HG02943 (cell line): ENCODE measurements around the gene PID1.

Experiments
- ATAC-seq: cut with Tn5 transposase; IDR thresholded peaks from one replicate; pipeline ENCODE4 v1.9.1; 2021; ENCODE audit warnings: mild to moderate bottlenecking, low read depth, moderate library complexity; ENCODE audit not compliant: unreplicated experiment

Gene PID1

GRCh38 chr2:229270551-229271410, at the start of gene PID1:
Gene PID1, minus strand, starts transcription at chr2:229271287. Its CDS starts 244 bp downstream, at chr2:229271043.
- no peak for ATAC-seq

GRCh38 chr2:229319558-229319957, 48.5 kb upstream of the PID1 start:
- no peak for ATAC-seq

DNA sequence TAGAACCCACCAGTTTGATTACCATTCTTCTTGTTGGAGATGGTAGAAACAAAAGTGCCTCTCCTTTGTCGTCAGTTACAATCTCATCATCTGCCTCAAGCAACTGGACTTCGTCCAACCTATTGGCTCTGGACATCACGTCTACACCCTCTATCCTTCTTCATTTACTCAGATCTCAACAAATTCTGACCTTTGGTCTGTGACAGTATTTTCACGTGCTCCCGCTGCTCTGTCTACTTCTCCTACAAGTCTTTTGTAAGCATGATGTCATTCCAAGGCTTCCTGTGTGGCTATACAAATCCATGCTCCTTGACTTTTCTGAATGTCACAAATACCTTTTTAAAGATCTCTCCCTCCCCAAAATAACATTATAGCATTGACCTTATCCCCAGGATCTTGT, 43.0 kb upstream of the PID1 start:
- no peak for ATAC-seq

GRCh38 chr2:229313591-229313990, 42.5 kb upstream of the PID1 start:
- ATAC-seq: no peak

GRCh38 chr2:229301237-229301636, 30.1 kb upstream of the PID1 start:
- ATAC-seq: no peak

- ATAC-seq: no peak
These were observed 29.7 kb upstream of the PID1 start for GRCh38 chr2:229300790-229301189.

DNA sequence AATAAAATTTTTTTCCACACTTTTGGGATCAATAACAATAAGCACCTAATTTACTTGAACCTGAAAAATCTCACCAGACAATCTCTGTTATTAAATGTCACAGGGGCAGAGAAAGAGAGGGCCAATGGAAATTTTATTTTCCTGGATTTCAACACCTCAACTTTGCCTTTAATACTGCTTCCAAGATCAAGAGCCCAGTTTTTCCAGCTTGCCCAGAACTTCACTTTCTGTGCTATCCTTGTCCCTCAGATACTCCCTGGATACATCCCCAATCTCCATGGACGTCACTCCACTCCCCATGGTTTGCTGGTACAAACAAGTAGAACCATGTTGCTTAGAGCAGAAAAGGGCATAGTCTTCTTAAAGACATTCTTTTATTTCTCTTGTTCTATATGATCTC, 29.3 kb upstream of the PID1 start:
- ATAC-seq: no peak

DNA sequence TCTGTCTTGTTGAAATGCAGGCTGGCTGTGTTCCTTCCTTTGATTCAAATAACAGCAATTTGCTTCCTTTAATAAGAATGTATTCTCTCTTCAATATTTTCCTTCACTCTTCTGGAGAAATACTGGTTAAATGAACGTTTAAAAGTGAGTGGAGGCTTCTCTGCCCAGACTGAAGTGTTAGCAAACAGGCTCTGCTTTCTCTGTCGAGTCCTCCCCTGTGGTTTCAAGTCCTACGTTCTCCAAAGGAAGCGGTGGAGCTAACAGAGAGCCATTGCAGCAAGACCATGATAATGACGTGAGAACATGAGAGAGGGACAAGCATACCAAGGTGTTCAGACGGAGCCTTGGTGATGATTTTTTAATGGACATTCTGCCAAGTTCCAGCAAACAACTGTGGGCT, 26.2 kb upstream of the PID1 start:
- no peak for ATAC-seq

- ATAC-seq: no peak
These were observed 25.4 kb upstream of the PID1 start for GRCh38 chr2:229296536-229296935.

DNA sequence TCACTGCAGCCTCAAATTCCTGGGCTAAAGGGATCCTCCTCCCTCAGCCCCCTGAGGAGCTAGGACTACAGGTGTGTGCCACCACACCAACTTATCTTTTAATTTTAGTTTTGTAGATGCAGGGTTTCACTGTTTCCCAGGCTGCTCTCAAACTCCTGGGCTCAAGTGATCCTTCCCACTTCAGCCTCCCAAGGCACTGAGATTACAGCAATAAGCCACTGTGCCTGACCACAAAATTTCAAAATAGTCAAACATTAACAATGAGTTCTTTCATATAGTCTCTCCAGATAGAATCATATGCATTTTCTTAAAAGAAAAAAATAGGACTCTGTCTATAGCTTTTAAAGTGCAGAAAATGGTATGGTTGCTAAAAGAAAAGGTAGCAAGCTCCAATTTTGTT, 24.9 kb upstream of the PID1 start:
- ATAC-seq: no peak

- ATAC-seq: no peak
These were observed 16.7 kb upstream of the PID1 start for GRCh38 chr2:229287823-229288222.

- no peak for ATAC-seq
These were observed 11.9 kb upstream of the PID1 start for GRCh38 chr2:229282758-229283546.

GRCh38 chr2:229279516-229279915, 8.4 kb upstream of the PID1 start:
- ATAC-seq: no peak

DNA sequence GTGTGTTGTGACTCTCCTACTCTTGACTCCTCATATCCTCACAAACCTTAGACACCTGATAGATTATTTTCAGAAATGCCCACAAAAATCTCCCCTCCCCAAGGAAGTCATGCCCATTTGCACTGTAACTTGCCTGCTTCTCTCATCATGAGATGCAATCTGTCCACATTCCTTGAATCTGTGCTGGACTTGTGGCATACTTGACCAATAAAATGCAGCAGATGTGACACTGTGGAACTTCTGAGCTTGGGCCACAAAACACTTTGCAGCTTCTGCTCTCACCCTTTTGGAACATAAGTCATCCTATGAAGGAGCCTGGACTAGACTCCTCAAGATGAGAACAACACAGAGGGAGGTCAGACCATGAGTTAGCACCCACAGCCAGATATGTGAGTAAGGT, 4.4 kb upstream of the PID1 start:
- no peak for ATAC-seq

DNA sequence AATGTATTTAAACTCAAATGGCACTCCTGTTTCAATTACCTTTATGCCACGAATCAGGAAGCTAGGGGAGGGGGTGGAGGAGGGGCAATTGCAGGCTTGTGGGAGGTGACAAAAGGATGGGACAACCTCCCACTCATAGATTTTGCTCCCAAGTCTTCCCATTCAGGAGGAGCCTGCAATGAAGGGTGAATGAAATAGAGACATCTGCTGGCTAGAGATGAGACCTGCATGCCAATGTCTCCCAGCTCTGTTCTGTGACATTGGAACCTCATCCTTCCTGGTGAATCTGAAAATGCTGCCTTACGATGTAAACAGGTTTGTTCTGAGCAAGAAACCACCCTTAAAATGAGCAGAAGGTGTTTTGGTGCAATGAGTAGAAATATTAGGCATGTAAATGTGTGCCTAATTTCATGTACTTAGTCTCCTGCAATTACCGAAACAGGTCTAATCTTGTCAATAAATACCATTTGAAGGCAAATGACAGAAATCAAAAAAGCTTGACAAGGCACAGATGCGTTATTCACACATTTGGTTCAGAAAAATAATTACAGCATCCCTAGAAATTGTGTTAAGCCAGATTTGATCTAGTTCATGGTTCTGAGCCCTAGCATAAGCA, 2.7 kb upstream of the PID1 start:
- no peak for ATAC-seq

DNA sequence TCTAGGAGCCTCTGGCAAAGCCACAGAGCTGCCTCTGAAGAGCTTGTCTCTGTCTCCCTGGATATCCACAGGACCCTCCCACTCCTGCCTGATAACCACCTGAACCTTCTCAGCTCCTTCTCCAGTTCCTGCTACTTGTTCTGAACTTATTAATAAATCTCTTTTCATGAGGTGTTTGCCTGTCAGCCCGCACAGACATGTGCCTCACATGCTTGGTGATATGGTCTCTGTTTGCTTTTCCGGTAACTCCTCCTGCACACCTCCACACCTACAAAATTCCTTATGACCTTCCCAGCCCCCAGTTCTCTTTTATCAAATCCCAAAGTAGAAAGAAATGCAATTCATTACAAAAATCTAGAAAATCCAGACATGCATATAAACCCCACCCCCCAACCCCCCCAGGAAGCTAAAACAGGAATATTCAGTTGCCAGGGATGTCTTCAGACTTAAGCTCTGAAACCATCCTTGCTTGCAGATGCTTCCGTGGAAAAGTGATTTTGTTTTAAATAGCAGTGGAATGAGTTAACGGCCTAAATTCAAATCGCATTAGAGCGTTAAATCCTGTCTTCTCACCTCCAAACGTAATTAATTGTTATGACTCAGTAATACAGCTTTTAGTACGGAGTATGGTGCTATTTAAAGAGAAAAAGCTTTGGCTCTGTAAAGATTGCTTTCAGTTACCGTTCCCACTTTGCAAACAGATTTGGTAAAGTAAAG, 2.1 kb upstream of the PID1 start:
- no peak for ATAC-seq

DNA sequence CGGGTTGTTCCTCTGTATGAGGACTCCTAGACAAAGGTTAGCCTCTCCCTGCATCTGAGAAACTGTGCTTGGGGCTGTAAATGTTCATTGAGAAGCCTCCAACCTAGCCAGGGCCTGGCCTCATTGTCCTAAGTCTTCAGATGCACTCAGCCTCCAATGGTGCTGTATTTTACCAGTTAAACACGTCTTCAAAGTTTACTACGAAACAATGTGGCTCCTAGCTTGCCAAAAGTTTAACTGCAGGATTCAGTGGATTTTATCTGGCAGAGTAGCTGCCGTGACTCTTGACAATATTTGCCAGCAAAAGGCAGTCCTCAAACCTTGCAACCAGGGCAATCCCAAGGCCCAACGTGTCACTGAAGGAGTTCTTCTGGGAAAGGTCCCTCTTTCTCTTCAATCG, 1.1 kb downstream of the PID1 start:
- no peak for ATAC-seq

DNA sequence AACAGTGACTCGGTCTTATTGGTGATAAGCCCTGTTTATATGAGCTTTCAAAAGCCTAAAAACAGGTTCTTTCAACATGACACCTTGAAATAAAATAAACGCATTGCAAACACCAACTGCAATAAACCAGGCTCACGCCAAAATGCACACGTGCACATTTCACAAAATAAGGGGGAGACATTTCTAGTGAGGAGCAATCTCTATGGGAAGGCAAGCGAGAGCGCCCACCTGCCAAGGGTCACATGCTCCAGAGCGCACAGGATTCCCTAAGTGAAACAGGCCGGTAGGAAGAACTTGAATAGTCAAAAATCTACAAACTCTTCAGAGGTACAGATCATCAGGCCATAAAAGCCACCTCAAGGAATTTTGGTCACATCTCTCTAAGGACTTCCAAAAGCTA, 1.9 kb downstream of the PID1 start:
- ATAC-seq: no peak

DNA sequence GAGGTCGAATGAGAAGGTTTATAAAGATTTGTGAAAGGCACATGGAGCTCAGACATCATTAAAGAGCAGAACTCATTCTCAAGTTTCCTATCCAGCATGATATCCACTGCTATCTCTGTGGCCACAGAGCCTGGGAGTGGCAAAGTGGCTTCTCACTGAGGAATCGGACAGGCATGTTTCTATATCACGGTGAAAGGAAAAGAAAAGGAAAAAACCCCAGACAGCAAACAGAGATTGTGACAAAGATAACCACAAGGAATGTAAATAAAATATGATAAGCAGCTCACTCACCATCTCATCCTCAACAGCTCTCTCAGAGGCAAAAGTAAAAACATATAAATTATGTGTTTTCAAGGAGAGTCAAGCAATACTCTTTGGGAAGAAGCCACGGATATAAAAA, 2.5 kb downstream of the PID1 start:
- ATAC-seq: no peak

- no peak for ATAC-seq
These were observed 4.0 kb downstream of the PID1 start for GRCh38 chr2:229267080-229267479.

GRCh38 chr2:229265727-229266126, 5.4 kb downstream of the PID1 start:
- ATAC-seq: no peak
